Measurements from ENCODE around the gene SIGLEC6. TPM values are rescaled to one million over a fixed set of nuclear protein-coding genes. Genes with fewer than 3 reads are reported as not detected.

The SIGLEC6 gene
- total RNA-seq, 4 donors from 2014 or later, result 0.18 to 0.46 TPM; not detected in 2

DNA sequence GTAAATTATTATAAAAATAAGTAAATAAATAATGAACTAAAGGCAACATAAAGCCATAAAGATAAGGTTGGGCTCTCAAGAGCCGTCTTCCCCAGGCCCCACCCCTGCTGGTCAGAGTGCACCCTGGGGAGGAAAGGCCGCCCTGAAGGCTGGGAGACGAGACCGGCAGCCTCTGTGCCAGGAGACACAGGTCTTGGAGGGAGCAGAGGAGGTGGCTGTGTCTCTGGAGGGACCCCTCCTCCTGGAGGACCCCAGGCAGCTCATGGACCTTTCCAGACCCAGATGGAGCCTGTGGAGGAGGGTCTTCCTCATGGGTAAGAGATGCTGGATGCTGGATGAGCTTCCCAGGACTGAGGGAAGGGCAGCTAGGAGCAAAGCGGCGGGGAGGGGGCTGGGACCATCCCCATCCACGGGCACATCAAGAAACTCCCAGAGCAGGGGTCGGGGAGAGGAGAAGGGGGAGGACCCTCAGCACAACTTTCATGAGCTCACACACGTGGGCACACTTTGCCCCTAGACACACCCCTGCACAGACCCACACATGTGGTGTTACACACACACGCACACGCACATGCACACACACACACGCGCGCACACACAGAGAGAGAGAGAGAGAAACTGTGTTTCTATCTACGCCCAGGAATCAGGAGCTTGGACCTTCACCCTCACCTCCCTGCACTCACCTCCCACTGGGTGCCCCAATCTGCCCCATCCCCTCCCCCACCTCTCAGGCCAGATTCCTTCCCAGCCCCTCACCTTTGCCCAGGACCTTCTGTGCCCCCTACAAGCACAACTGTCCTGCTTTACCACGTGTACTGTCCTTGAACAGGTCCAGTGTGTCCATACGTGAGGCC is 52.9 kb downstream of the SIGLEC6 start, which contains the start of gene CEACAM18:
TSS of gene CEACAM18 (plus strand) at position 159 of the 854 bp plus-strand sequence.
- in situ Hi-C loops (cut with MboI; ENCODE audit: low sequenced_read_pairs in 4 of 4) (loop anchor here in 2 of 4 donors (5.0 to 10.0 kb wide), 2 partner anchors 174 to 186 kb away; no protein-coding TSS in a partner anchor), intact Hi-C loops (cut with DNase I; ENCODE audit: low total_unique reads) (no loop called here)
- Histone ChIP-seq H3K4me3 (no peak within 1 kb of the TSS), H3K4me1 (no peaks in the 10 kb centered on the region), H3K27ac (no peak within 1 kb of the TSS), H3K9me3 (no peaks in the 10 kb centered on the region), H3K36me3 (no peaks in the 10 kb centered on the region), H3K27me3 (peaks cover 0 to 4% (median 0%) of the 10 kb centered on the region in 3 donors)
- no peak for DNase-seq
- TF ChIP-seq POLR2A (IDR thresholded peaks at IDR 0.05), result no peak
- TF ChIP-seq, protein P1, sequence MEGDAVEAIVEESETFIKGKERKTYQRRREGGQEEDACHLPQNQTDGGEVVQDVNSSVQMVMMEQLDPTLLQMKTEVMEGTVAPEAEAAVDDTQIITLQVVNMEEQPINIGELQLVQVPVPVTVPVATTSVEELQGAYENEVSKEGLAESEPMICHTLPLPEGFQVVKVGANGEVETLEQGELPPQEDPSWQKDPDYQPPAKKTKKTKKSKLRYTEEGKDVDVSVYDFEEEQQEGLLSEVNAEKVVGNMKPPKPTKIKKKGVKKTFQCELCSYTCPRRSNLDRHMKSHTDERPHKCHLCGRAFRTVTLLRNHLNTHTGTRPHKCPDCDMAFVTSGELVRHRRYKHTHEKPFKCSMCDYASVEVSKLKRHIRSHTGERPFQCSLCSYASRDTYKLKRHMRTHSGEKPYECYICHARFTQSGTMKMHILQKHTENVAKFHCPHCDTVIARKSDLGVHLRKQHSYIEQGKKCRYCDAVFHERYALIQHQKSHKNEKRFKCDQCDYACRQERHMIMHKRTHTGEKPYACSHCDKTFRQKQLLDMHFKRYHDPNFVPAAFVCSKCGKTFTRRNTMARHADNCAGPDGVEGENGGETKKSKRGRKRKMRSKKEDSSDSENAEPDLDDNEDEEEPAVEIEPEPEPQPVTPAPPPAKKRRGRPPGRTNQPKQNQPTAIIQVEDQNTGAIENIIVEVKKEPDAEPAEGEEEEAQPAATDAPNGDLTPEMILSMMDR (IDR thresholded peaks at IDR 0.05 in 4 of 5, conservative IDR thresholded peaks at IDR 0.05 in 1 of 5), result no peak
- ATAC-seq, result no peak

DNA sequence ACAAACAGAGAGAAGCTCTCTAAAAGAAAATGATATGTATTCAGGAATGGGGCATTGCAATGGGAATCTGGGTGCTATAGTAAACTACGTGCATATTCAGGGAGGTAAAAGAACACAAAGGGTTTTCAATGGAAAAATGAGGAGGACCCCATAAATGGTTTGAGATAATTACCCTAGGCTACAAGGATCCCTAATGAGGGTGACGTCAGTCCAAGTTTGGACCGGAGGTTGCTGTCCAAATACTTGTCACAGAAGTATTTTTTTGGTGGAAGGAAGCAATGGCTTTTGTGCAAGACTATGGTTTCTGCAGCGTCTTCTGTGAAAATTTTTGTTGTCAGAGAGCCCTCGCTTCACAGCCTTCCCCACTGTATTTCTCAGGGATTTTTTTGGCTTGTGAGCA is 54.1 kb downstream of the SIGLEC6 start:
- Histone ChIP-seq H3K4me3 (no peak overlapping the region), H3K9me3 (no peaks in the 10 kb centered on the region), H3K27ac (no peak overlapping the region), H3K36me3 (no peaks in the 10 kb centered on the region), H3K4me1 (no peaks in the 10 kb centered on the region), H3K27me3 (peaks cover 0 to 4% (median 0%) of the 10 kb centered on the region in 3 donors)
- no peak for DNase-seq
- in situ Hi-C loops (cut with MboI; ENCODE audit: low sequenced_read_pairs in 4 of 4) (loop anchor here in 2 of 4 donors (5.0 to 10.0 kb wide), 2 partner anchors 175 to 187 kb away; no protein-coding TSS in a partner anchor), intact Hi-C loops (cut with DNase I; ENCODE audit: low total_unique reads) (no loop called here)
- ATAC-seq, result no peak
- TF ChIP-seq, protein P1 (IDR thresholded peaks at IDR 0.05 in 4 of 5, conservative IDR thresholded peaks at IDR 0.05 in 1 of 5), result no peak
- TF ChIP-seq POLR2A (IDR thresholded peaks at IDR 0.05), result no peak

DNA sequence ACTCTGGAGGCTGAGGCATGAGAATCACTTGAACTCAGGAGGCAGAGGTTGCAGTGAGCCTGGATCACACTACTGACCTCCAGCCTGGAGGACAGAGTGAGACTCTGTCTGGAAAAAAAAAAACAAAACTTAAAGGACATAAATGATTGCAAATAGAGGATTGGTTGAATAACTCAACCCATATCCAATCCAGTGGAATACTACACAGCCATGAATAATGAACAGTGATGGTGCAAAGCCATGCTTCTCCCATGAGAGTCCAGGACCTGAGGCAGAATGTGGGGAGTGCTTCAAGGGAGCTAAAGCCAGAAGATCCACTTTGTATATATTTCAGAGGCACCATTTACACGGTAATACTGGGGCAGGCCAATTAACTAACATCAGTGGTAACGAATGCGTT is 55.3 kb downstream of the SIGLEC6 start:
- in situ Hi-C loops (cut with MboI; ENCODE audit: low sequenced_read_pairs in 4 of 4) (loop anchor here in 2 of 4 donors (5.0 to 10.0 kb wide), 2 partner anchors 176 to 189 kb away; no protein-coding TSS in a partner anchor), intact Hi-C loops (cut with DNase I; ENCODE audit: low total_unique reads) (no loop called here)
- no peaks in the 10 kb centered on the region for H3K36me3 ChIP-seq
- ATAC-seq, result no peak
- H3K4me3 ChIP-seq, result no peak overlapping the region
- peaks cover 0 to 4% (median 0%) of the 10 kb centered on the region in 3 donors for H3K27me3 ChIP-seq
- TF ChIP-seq, protein P1 (IDR thresholded peaks at IDR 0.05 in 4 of 5, conservative IDR thresholded peaks at IDR 0.05 in 1 of 5), result no peak
- no peak overlapping the region for H3K27ac ChIP-seq
- no peak for DNase-seq
- no peaks in the 10 kb centered on the region for H3K4me1 ChIP-seq
- H3K9me3 ChIP-seq, result no peaks in the 10 kb centered on the region

DNA sequence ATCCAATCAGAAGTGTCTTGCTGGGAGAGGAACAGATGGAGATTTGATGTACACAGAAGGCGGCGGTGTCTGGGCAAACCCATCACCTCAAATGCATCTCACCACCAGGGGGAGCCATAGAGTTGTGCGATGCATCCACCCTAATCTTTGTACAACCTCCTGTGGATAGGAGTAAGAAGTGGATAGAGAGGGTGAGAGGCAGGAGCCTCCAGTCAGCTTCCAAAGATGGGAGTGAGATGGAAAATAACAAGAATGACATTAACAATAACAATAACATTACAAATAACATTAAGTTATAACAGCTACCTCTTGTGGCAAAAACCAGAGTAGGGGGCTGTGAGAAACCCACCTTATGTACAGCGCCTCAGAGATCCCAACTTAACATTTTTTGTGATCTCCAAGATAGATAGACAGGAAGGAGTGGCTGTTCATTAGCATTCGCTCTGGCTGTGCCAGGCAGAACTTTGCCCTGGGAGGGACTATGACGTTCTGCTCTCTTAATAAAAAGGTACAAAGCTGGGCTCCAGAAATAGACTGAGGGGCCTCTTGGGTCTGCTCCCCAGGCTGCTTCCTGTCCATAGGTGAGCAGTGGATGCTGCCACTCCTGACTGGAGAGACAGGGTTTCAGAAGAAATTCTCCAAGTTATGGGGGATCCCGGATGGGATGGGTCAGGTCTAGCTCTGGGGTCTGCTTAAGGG is 58.3 kb downstream of the SIGLEC6 start:
- peaks cover 0 to 4% (median 0%) of the 10 kb centered on the region in 3 donors for H3K27me3 ChIP-seq
- no peak overlapping the region for H3K27ac ChIP-seq
- H3K9me3 ChIP-seq, result no peaks in the 10 kb centered on the region
- no peaks in the 10 kb centered on the region for H3K36me3 ChIP-seq
- DNase-seq (peak in 1 of 2 donors; percentile 27), ATAC-seq (no peak)
- H3K4me1 ChIP-seq, result no peaks in the 10 kb centered on the region
- in situ Hi-C loops (cut with MboI; ENCODE audit: low sequenced_read_pairs in 4 of 4) (loop anchor here in 3 of 4 donors (10.0 to 25.0 kb wide), 2 partner anchors 189 to 192 kb away; no protein-coding TSS in a partner anchor), intact Hi-C loops (cut with DNase I; ENCODE audit: low total_unique reads) (loop anchor here (2.0 kb wide), 2 partner anchors 184 to 306 kb away; no protein-coding TSS in a partner anchor)
- no peak for TF ChIP-seq POLR2A (IDR thresholded peaks at IDR 0.05)
- TF ChIP-seq, protein P1 (IDR thresholded peaks at IDR 0.05 in 4 of 5, conservative IDR thresholded peaks at IDR 0.05 in 1 of 5), result peak in 4 of 5 experiments; percentile 49 to 74 (median 60)
- no peak overlapping the region for H3K4me3 ChIP-seq
